GM19467 (cell line): ENCODE measurements around the gene SLC2A6.

Source experiments
- ATAC-seq: cut with Tn5 transposase; IDR thresholded peaks from one replicate; pipeline ENCODE4 v1.9.1; 2021; ENCODE audit warnings: mild to moderate bottlenecking, moderate library complexity; ENCODE audit not compliant: unreplicated experiment

SLC2A6 gene

DNA sequence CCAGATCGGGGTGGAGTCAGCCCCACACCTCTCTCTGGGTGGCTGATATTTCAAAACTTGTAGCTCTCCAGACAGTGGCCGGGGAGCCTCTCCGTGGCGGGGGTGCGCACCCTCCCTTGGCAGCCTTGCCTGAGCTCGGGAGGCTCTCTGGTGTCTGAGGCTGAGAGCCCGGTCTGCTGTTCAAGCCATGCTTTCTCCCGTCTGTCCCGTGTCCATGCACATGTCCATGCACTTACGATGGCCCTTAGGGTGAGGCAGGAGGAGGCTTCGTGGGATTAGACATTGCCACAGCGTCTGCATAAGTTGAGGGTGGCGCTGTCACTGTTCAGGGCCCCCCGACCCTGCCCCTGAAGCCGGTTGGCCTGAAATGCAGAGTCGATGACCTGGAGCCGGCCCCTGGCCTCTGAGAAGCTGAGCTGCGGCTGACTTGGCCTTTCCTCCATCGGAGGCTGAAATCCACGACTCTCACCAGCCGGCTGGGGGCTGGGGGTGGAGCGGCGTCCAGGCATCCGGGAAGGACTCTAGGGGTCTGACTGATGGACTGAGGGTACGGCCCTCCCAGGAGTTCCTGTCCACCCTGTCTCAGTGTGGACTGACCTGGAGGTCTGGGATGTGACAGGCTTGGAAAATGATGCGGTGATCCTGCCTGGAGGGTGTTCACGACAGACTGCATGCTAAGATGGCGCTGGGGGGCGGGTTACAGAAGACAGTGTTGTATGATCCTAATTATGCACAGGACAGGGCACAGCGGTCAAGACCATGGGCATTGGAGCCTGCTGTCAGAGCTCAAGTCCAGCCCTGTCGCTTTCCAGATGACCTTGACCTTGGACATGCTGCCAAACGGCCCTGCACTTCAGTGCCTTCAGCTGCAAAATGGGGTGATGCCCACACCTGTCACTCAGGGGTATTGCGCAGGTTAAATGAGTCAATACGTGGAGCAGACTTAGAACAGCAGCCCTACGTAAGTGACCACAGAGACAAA, 18.3 kb upstream of the SLC2A6 start:
- ATAC-seq, result no peak

DNA sequence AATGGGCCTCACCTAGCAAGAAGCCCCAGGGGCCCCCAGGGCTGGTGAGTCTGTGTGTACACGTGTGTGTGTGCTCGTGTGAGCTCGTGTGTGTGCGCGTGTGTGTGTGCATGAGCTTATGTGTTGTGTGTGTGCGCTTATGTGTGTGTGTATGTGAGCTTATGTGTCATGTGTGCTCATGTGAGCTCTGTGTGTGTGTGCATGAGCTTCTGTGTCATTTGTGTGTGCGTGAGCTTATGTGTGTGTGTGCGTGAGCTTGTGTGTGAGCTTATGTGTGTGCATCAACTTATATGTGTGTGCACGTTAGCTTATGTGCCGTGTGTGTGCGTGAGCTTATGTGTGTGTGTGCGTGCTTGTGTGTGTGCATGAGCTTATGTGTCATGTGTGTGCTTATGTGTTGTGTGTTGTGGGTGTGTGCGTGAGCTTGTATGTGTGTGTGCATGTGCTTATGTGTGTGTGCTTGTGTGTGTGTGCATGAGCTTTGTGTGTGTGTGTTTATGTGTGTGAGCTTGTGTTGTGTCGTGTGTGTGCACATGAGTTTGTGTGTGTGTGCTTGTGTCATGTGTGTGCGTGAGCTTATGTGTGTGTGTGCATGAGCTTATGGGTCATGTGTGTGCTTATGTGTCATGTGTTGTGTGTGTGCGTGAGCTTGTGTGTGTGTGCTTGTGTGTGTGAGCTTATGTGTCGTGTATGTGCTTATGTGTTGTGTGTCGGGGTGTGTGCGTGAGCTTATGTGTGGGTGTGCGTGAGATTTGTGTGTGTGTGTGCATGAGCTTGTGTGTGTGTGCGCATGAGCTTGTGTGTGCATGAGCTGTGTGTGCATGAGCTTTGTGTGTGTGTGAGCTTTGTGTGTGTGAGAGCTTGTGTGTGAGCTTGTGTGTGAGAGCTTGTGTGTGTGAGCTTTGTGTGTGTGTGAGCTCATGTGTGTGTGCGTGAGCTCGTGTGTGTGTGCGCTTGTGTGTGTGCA, 16.7 kb upstream of the SLC2A6 start:
- no peak for ATAC-seq

DNA sequence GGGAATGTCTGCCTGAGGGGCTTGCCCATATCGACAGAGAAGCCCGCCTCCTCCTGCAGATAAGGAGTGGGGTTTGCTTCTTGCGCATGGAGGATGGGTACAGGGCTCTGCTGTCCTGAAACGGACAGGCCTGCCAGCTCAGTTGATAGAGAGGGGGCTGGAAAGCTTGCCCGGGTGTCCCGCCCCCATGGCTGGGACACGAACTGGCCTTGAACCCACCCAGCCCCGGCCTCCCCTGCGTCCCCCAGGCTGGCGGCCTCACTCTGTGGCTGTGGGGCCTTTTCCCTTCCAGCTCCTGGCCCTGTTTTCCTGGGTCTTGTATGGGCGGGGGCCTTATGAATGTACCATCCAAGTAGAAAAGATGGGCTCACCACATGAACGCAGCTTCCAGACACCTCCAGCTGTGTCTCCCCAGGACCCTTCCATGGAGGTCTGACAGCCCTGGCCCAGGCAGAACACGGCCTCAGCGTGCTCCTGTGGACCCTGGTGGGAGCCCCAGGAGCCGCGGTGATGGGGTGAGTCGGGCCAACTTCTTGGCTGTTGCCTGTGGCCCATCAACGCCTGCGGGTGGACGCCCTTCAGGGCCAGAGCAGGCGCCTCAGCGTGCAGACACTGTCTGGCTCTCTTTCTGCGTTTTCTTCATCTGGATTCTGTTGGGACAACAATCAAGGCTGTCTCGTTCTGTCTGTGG, 15.9 kb upstream of the SLC2A6 start:
- ATAC-seq, result no peak

DNA sequence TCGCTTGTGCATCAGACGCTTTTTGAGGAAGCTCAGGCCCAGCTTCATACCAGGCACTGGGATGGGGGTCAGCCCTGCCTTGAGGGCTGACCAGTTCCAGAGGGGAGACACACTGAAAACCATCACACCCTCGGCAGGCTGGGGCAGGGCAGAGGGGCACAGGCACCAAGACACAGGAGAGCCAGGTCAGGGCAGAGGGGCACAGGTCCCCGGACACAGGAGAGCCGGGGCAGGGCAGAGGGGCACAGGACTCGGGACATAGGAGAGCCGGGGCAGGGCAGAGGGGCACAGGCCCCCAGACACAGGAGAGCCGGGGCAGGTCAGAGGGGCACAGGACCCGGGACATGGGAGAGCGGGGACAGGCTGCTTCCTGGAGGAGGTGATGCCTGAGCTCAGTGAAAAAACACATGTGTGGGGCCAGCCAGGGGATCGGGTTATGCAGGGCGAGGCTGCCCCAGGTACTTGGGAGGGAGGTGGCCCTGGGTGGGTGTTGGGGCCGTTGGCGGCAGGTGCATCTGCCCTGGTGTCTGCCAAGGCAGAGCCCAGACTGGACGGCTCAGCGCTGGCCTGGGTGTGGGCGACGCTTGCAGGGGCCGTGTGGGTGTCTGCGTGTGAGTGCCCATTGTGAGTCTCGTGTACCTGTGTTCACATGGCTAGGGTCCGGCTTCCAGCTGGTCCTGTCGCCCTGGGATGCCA, 15.1 kb upstream of the SLC2A6 start:
- no peak for ATAC-seq

DNA sequence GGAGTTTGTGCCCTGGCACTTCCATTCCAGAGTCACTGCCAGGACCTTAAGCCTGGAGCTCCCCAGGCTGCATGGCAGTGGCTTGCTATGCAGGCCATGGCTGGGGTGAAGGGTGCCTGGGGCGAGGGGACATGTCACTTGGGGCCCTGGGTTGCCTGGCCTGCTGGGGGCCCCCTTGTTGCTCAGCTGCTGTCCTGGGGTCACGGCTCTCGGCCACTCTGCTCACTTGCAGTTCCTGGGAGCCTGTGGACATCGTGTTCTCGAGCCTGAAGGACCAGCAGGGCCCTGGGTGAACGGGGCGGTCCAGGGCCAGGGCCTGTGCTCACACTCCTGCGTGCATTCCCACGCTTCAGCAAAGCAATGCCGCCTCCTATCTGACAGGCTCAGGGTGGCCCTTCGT, 14.5 kb upstream of the SLC2A6 start:
- no peak for ATAC-seq

DNA sequence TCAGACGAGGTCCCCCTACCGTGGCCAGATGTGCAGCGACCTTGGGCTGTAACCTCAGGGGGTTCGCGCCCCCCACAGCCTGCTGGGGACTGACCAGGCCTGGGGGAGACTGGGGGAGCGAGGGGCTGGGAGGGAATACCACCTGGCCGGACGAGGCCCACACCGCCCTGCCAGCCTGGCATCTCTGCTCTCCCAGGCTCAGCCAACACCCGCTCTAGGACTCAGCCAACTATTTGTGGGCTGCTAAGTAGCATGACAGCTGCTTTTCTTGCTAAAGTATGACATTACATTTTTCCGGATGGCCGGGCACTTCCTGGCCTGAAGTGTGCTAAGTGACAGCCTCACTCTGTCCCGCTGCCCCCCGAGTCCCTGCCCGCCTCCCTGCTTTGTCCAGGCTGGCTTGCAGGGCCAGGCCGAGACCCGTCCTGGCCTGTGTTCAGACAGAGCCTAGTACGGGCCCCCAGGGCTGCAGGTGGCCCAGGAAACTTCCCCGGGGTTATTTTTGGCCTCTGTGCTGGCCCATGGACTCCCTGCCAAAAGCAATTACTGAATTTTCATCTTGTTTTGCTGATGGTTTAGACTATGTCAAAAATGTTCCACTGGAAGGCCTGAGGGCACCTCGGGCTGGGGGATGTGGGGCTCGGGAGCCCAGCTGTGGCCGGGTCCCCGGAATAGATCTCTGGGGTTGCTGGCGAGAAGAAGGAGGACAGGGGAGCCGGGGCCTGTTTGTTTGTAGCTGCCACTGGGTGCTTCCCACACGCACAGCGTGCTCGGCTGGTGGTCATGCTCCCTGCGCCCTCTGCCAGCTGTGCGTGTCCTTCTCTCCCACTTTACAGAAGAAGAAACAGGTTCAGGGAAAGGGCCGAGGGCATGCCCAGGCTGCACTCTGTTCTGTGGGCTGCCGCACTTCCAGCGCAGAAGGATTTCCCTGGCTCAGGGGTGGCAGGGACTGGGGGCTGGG, 13.4 kb upstream of the SLC2A6 start:
- ATAC-seq, result no peak

DNA sequence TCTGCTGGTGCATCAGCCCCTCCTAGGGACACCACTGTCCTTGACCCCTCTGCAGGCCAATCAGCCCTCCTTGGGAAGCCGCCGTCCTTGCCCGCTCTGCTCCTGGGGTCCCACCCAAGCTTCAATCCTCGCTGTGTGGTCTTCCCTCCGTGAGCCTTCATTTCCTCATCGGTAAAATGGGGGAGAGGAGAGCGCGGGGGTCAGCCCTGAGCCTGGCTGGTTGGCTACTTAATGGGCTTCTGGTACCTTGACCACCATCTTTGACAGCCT, 12.7 kb upstream of the SLC2A6 start:
- ATAC-seq, result no peak

DNA sequence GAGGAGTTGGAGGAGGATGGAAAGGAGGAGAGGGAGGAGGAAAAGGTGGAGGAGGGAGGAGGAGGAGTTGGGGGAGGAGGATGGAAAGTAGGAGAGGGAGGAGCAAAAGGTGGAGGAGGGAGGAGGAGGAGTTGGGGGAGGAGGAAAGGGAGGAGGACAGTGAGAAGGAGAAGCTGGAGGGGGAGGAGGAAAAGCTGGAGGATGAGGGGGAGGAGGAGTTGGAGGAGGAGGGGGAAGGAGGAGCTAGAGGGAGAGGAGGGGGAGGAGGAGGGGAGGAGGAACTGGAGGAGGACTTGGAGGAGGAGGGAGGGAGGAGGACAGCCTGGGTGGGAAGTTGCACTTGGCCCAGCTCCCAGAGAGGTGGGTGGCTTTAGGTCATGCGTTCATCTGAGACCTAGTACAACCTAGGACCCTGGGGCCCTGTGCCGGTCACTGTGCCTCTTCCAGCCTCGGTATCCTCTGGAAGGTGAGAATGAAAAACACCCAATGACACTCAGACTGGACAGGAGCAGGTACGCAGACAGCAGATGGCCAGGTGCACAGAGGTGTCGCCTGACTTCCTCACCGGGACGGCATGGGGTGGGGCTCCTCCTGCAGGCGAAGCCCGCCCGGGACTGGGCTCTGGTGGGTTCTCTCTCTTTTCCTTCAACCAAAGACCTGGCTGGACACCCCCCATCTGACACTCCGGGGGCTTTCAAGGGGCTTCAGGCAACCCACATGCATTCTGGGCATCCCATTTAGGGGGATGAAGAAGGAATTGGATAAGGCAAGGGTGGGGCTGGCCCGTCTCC, 12.2 kb upstream of the SLC2A6 start:
- ATAC-seq, result no peak

DNA sequence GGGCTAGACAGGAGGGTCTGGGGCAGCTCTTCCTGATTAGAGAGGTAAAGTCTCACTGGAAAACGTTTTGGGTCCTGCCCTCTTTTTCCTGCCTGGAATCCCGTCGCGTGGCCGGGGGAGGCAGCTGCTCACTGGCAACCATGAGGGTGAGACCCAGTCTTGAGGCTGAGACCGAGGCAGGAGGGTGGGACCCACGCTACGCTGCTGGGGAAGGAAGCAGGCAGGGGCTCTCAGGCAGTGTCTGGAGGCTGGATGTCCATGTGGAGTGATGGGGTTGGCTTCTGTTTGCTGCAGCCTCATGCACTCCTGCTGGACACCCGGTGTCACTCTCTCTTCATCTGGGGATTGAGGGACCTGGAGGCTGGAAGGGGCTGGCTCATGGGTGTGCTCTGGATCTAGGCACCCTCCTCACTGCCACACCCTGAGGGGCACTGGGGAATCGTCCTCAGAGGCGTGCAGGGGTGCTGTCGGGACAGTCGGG, 11.3 kb upstream of the SLC2A6 start:
- no peak for ATAC-seq

DNA sequence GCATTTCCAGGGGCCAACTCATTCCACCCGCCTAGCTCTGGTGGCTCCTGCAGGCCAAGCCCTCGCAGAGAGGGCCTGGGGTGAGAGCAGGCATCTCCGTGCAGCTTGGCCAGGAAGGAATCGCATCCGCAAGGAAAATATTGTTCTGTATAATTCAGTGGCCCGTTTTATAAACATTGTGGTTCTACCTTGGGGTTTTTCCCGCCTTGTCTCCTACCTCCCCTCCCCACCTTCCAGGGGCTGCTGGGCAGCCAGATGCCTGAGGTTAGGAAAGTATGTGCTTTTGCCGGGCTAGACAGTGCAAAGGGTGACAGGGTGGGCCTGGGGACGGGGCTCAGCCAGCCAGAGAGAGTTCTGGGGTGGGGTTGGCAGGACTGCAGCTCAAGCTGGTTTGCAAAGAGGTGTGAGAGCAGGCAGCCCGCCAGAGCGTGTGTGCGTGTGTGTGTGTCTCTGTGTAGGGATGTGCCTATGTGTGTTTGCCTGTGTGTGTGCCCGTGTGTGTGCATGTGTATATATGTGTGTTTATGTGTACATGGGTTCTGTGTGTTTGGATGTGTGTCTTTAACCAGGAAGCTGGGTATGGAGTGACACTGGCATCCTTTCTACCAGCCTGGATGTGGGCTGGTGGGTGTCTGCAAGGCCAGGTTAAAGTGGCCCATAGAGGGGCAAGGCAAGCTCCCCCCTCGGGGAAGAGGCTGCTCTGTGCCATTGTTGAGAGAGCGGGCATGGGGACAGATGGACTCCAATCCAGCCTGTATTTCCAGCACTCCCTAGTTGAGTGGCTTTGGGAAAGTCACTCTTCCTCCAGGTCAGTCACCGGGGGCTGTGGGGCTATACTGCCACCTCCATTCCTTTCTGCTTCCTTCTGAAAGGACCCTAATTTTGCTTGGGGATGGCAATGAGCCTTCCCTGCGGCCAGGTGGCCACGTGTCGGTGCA, 10.6 kb upstream of the SLC2A6 start:
- no peak for ATAC-seq

DNA sequence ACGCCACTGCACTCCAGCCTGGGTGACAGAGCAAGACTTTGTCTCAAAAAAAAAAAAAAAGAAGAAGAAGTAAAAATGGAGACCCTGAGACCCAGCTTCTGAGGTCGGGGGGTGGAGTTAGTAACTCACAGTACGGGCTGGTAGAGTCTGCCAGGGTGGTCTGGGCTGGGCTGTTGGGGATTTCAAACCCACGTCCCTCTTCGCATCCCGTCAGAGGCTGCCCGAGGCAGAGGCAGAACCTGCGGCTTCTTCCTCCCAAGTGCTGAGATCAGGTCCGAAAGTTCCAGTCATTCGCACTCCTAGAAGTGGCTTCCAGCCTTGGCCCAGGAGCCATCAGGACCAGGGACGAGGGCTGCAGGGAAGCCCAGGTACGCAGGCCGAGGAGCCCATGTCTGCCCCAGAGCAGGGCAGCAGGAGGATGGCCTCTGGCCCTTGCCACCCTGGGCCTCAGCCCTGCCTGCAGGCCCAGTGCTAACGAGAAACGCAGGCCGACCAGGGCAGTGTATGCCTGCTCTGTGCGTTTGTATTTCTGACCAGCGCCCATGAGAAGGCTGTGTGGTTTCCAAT, 9.9 kb upstream of the SLC2A6 start:
- ATAC-seq, result no peak

DNA sequence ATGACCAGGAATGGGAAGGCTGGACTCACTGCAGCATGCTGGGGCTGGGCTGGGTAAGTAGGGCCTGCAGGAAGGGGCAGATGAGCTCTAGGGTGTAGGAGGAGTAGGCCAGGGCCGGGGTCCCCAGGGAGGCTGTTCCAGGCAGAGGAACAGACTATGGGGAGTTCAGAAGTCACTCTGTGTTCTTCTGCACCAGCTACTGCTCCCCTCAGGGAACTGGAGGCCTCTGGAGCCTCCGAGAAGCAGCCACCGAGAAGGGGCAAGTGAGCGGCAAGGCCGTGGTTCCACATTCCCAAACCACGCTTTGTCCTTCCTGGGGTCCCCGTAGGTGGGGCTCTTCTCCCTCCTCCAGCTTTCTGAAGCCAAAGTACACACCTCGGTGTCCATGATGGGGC, 8.4 kb upstream of the SLC2A6 start:
- ATAC-seq, result no peak

DNA sequence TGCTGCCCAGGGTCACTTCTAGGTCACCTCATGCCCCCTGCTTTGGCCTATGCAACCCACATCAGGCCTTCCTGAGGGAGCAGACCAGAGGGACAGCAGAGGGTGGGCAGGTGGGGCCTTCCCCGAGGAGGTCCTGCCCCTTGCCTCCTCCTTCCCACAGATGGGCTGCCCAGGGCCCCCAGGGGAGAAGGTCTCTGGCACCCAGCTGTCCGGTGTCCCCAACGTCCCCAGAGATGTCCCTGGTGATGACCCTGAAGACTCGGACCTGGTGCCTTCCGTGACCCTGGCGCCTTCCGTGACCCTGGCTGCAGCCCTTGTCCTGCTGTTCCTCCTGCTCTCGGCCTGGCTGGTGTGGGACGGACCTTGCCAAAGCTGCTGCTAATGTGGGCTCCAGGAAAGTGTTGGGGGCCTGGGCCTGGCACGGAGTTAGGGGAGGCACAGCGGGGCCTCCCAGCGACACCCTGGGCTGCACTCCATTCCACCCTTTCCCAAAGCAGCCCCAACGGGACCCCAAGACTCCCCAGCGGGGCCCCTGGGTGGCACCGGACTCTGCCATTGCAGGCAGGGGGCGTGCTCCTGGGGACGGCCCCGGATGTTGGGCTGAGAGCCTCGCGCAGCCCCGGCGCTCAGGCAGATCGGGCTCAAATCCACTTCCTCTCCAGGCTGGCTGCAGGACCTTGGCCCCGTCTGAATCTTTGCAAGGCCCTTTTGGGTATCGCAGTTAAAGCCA, 6.8 kb upstream of the SLC2A6 start:
- ATAC-seq, result no peak

DNA sequence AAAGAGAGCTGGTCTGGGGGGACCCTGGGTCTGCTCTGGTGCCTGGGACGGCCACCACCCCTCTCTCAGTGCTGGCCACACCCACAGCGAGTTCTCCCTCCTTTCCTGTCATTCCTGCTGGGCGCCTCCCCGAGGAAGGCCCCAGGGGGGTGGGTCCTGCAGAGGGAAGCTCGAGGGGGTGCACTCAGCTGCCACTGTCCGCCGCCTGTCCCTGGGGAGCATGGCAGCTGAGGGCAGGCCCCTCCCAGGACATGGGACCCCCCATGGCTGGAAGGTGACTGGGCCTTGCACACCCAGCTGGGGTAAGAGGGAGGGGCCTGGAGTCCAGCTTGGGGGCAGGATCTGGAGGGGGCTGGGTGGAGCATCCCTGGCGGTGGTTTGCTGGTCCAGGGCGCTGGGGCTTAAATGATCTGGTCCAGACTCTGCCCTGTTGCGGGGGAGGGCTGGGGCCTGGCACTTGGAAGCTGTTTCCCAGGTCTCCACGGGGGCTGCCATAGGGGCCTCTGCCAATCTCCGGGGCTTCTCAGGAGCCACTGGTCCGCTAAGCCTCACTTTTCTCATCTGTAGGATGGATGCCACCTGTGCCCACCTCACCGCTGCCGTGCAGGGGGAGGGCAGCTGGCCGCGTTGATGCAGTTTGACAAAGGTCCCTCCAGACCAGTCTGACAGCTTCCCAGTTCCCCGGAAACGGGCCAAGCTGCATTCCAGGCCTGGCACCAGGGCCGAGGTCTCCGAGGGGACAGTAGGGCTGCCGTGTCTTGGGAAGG, 6.0 kb upstream of the SLC2A6 start:
- ATAC-seq, result no peak

DNA sequence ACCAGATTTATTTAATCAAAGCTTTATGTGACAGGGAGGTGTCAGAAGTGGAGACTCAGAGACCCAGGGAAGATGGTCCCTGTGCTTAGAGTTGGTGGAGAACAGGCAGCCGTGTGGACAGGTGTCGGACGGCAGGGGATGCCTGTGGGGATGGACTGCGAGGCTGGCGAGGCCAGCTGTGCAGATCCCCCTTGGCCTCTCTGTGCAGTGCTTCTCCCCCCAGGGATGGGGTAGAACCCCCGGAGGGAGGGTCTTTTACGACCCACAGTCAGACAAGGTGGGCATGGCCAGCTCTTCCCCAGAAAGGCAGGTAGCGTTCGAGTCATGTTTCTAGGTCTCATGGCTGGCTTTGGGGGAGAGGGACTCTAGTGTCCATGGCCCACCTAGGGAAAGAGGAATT, 4.7 kb upstream of the SLC2A6 start:
- ATAC-seq, result no peak
